GM18498 (cell line): ENCODE measurements around the gene TXNDC8.

Experiments
- ATAC-seq: cut with Tn5 transposase; IDR thresholded peaks from one replicate; pipeline ENCODE4 v1.9.1; 2021; ENCODE audit warnings: mild to moderate bottlenecking, moderate library complexity; ENCODE audit not compliant: unreplicated experiment

Gene TXNDC8

DNA sequence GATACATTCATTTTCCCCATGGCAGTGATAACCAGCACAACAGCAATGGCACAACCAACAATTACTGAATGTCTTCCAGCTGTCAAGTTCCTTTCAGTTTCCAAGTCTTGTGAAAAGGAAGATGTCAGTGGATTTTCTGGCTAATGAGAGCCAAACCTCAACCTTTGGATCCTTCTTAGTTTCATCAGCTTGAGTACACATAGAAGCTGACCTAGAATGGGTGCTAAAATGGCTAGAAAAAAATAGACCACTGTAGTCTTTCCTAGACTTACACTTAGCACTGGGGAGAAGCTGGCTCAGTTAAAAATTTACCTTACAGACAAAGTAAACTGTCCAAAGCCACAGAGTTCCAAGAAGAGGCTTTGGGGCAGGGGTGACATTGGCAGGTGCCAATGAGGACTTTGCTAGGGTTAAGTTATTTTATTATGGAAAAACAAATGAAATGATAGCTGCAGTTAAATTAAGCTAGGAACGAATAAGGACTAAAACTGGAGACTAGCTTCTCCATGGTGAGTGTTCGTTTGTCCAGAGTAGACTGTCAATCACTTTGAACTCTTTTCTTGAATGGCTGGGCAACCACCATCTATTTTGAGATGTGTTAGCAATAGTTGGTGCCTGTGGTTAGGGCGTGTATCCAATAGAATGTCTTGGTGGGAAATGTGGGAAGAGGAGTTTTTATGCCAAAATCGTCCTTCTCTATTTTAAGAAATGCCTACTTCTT lies 55.5 kb downstream of the TXNDC8 start:
- ATAC-seq, result no peak

DNA sequence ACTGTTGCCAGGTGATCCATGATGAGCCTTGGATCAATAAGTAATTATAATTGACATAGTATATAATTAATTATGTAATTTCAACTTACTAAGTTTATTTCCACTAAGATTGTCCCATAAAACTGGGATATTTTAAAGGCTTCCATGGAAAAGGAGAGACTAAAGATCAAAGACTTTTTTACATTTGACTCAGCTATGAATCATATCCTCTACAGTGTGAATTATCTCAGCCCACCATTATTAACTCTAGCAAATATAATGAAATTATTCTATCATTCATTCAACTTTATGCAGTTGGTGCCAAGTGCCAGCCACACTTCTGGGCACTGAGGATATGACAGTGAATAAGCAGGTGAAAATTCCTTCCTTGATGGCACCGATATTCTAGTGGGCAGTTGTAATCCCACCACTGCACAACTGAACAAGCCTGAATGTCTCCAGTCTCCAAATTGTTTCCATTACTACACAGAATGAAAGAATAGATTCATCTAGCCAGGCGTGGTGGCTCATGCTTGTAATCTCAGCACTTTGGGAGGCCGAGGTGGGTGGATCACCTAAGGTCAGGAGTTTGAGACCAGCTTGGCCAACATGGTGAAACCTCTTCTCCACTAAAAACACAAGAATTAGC lies 59.5 kb downstream of the TXNDC8 start:
- ATAC-seq, result no peak

- no peak for ATAC-seq
Measured at GRCh38 chr9:110276781-110277180, 60.9 kb downstream of the TXNDC8 start.

GRCh38 chr9:110270211-110270995 lies 67.3 kb downstream of the TXNDC8 start:
- ATAC-seq, result no peak

- no peak for ATAC-seq
Measured at GRCh38 chr9:110266795-110267194, 70.9 kb downstream of the TXNDC8 start.

DNA sequence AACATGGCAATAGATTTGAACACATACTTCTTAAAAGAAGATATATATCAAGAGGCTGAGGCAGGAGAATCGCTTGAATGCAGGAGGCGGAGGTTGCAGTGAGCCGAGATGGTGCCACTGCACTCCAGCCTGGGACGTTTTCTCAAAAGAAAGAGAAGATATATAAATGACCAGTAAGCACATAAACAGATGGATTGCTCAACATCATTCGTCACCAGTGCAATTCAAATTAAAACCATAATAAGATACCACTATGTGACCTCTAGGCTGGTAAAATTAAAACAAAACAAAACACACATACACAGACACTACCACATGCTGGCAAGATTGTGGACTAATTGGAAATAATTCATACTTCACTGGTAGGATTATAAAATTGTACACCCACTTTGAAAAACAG lies 76.0 kb downstream of the TXNDC8 start:
- no peak for ATAC-seq

DNA sequence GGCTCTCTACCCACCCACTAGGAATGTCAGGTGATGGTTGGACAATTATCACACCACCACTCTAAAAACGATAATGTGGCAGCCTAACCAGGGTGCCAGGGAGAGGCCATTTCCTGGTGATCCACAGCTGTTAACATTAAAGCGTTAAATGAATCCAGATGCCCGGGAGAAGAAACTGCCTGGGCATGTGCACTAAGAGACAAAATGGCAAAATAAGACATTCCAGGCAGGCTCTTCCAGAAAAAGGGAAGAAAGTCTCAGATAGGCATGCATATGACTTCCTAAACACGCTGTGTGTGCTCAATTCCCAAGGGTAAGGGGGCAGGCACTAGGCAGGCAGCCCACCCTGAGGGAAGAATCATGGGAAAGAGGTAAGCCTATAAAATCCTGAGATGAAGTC lies 76.8 kb downstream of the TXNDC8 start:
- ATAC-seq, result no peak

DNA sequence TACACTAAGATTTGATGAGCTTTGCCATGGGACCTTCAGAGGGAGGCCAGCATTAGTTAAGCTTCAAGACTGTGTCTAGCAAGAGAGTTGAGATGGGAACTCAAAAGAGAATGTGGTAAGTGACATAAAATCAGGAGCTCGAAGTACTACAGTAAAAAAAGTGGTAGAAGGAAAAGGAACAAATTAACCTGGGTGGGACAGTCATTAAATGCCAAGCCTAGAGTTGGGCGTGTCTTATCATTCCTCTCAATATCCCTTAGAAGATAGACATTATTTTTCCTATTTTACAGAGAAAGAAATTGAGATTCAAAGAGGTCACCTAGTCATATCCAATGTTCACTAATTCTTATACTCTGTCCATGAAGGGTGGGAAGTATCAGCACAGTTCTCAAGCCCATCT lies 78.1 kb downstream of the TXNDC8 start:
- ATAC-seq, result no peak

- no peak for ATAC-seq
Measured at GRCh38 chr9:110258690-110259091, 79.0 kb downstream of the TXNDC8 start.

DNA sequence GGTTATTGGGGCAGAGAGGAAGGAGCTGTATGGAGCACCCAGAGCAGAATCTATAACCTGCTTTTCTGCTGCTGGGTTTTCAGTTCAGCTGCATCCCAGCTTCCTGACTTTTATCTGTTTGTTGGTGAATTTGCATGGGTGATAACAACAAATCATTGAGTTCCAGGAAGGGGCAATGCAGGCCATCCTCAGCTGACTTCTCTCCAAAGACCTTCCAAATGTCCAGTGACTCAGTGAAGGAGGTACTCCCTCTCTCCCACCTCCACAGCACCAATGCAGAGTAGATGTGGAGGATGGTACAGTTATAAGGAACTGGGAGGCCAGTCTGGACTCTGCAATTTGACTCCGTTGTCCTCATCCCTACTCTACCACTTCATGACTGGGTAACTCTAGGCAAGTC lies 79.7 kb downstream of the TXNDC8 start:
- ATAC-seq, result no peak

DNA sequence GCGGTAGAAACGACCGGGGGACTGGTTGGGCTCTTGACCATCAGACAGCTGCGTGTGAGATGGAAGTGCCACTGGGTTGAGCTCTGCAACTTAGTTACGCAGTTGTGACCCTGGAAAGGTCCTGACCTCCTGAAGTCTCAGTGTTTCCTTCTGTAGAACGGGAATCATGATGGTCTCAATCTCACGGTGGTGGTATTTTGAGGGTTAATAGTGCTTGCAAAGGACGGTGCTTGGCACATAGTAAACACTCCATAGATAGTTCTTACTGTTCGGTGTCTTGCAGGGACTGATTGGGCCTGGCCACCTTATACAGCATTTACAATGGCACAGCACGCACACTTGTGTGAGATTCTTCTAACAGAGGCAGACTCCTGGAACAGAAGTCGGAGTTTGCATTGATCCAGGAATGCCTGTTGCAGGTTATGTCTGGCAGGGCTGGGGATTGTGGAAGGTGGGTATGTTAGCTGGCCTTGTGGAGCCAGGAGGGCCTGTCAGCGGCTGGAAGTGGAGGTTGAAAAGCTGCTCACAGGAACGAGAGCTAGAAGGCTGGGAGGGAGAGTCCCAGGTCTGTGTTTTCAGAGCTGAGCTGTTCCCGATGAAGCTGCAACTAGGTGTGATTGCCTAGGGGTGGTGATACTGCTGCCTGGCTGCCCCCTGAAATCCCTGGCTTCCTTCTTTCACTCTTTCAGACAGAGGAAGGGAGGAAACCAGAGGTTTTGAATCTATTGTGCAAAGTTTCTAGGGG lies 80.4 kb downstream of the TXNDC8 start:
- no peak for ATAC-seq

- ATAC-seq, result peak; percentile 78
Measured at GRCh38 chr9:110256380-110257096, 81.1 kb downstream of the TXNDC8 start, which contains the start of gene TXN. TXN (minus strand) TSS chr9:110256507; CDS start chr9:110256435, 72 bp downstream.

DNA sequence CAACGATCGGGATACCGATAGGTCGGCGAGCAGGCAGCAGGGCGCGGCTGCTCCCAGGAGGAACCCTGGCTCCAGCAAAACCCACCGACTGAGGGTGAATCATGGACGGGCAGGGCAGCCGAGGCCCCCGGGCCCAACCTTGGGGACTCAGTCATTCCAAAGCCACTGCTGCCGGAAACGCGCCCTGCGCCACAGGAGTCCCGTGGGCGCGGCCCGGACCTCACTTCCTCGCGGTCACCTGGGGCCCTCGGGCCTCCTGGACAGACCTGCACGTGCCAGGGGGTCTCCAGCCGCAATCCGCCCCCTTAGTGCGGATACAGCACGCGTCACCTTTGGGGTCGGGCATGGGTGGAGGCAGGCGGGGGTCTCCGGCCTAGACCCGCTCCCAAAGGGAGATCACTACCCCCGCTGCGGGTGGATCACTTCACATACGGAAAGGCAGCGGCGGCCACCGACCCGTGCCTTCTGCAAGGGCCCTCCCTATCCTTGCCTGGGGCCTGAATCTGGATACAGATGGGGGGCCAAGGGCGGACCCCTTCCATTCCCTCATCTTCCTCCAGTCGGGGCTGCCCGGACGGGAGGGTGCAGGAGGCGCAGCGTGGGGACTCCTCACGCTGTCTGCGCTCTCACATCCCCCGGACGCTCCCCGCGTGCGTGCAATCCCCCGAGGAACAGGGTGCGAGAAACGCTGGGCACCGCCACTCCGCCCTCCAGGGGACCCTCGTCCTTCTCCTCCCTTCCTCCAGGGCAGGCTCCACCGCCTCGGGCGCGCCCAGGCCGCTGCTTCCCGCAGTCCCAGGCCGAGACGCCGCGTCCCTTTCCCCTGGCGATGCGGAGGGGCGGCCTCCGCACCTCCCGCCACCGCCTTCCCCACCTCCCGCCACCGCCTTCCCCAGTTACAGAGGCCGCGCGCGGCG lies 81.9 kb downstream of the TXNDC8 start:
- peak; percentile 31 for ATAC-seq

GRCh38 chr9:110255034-110255462 lies 82.6 kb downstream of the TXNDC8 start:
- ATAC-seq, result no peak

- no peak for ATAC-seq
Measured at GRCh38 chr9:110254500-110254899, 83.2 kb downstream of the TXNDC8 start.
